ENCODE measurements around the gene SEMA7A. TPM values are rescaled to one million over a fixed set of nuclear protein-coding genes. Genes with fewer than 3 reads are reported as not detected.

Gene SEMA7A
- total and polyA plus RNA-seq, 9 of the 15 experiments (the other 6 are each of a cell fraction or from before 2014, with no cell fraction given) = 0.04 to 8.2 (median 5.4) TPM; not detected in 1

- H4K20me1 ChIP-seq (replicated peaks; ENCODE audit: control insufficient read depth, insufficient read depth, low read length) = peaks cover 4% of the 10 kb centered on the region; the same call in 1 of the 2 replicates
- 27% methylated on average over 2 of the region's 2 CpGs for WGBS (ENCODE audit: insufficient coverage, low coverage, missing lambda C conversion rate)
- peaks cover 44% of the 10 kb centered on the region for H3K79me2 ChIP-seq (ENCODE audit: control insufficient read depth, insufficient read depth, low read length)
- no peak overlapping the region for H3K9ac ChIP-seq (ENCODE audit: insufficient read depth in 1 of 2, low read depth in 2 of 2, low read length in 2 of 2)
- ChIA-PET CTCF (ENCODE audit: low intra/inter-chr PET ratio) (no interaction called here), POLR2A (interaction anchor here (1.1 kb wide), 1 partner anchor 13 kb away, joined by 4 read pairs; no protein-coding TSS in a partner anchor)
- no peaks in the 10 kb centered on the region for H3K9me1 ChIP-seq (ENCODE audit: control insufficient read depth, insufficient read depth, low read length)
- H3K4me2 ChIP-seq (ENCODE audit: insufficient read depth, low read length) = peak overlapping the region; percentile 47
- TF ChIP-seq SPI1 (IDR thresholded peaks at IDR 0.05; ENCODE audit: borderline replicate concordance, low read depth, low read length) (peak; percentile 60; the same call in 1 of the 2 replicates), ETS2 (tag; IDR thresholded peaks at IDR 0.05; ENCODE audit: borderline replicate concordance, poor library complexity, severe bottlenecking) (no peak)
- H2AFZ ChIP-seq (ENCODE audit: low read depth, low read length) = peak overlapping the region; percentile 14; the same call in 1 of the 2 replicates
- peaks cover 15 to 16% of the 10 kb centered on the region in 2 experiments; a peak in 4 of 5 replicates for H3K4me1 ChIP-seq (replicated peaks in 1 of 2; ENCODE audit: control insufficient read depth in 2 of 2, insufficient read depth in 2 of 2, low read length in 2 of 2)
- no peaks in the 10 kb centered on the region for H3K9me3 ChIP-seq (replicated peaks; ENCODE audit: control insufficient read depth, insufficient read depth, low read depth, low read length)
- in situ Hi-C loops (cut with MboI) (no loop called here), intact Hi-C loops (cut with micrococcal nuclease) (loop anchor here (2.0 to 5.0 kb wide), 3 partner anchors 19 to 148 kb away; partner anchors contain the start of gene ARID3B)
- H3K36me3 ChIP-seq (ENCODE audit: control insufficient read depth, insufficient read depth, low read length) = peaks cover 16% of the 10 kb centered on the region; the same call in 2 of the 3 replicates
- peak overlapping the region; percentile 21; the same call in 2 of the 3 replicates for H3K27ac ChIP-seq (ENCODE audit: extremely low read depth, low read depth, low read length)
- ATAC-seq (no peak), FAIRE-seq (peak; percentile 6), DNase-seq (ENCODE audit: extremely low read depth in 1 of 4, low spot score in 3 of 4) (no peak)
- no peak overlapping the region for H3K4me3 ChIP-seq
- H3K27me3 ChIP-seq (ENCODE audit: control insufficient read depth in 2 of 2, insufficient read depth in 2 of 2, low read length in 2 of 2) = no peaks in the 10 kb centered on the region
- BruUV-seq (replicated peaks) = no TSS peak
Observed at GRCh38 chr15:74464216-74464615, 30.5 kb upstream of the SEMA7A start.

- CTCF ChIA-PET (ENCODE audit: low intra/inter-chr PET ratio) = no interaction called here
- H3K27ac ChIP-seq (ENCODE audit: extremely low read depth, low read depth, low read length) = 0 out of 3 replicates have a peak overlapping the region, but pooled peaks have one; percentile 10
- DNase-seq (ENCODE audit: extremely low read depth in 1 of 4, low spot score in 3 of 4) (no peak), FAIRE-seq (no peak), ATAC-seq (no peak)
- in situ Hi-C loops (cut with MboI) = no loop called here
- peaks cover 14% of the 10 kb centered on the region; the same call in 2 of the 3 replicates for H3K36me3 ChIP-seq (ENCODE audit: control insufficient read depth, insufficient read depth, low read length)
- H3K9me3 ChIP-seq (replicated peaks; ENCODE audit: control insufficient read depth, insufficient read depth, low read depth, low read length) = no peaks in the 10 kb centered on the region
- TF ChIP-seq, protein P1, sequence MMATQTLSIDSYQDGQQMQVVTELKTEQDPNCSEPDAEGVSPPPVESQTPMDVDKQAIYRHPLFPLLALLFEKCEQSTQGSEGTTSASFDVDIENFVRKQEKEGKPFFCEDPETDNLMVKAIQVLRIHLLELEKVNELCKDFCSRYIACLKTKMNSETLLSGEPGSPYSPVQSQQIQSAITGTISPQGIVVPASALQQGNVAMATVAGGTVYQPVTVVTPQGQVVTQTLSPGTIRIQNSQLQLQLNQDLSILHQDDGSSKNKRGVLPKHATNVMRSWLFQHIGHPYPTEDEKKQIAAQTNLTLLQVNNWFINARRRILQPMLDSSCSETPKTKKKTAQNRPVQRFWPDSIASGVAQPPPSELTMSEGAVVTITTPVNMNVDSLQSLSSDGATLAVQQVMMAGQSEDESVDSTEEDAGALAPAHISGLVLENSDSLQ (IDR thresholded peaks at IDR 0.05) = peak; percentile 38; the same call in 1 of the 2 replicates
- TF ChIP-seq DMBX1 (CRISPR knock-in tag; IDR thresholded peaks at IDR 0.05; ENCODE audit: borderline replicate concordance) (no peak), ZNF24 (IDR thresholded peaks at IDR 0.05) (peak; percentile 56; the same call in 1 of the 2 replicates), MEIS2 (IDR thresholded peaks at IDR 0.05; ENCODE audit: partially characterized antibody) (peak; percentile 41)
- peak overlapping the region; percentile 100 for H3K4me2 ChIP-seq (ENCODE audit: insufficient read depth, low read length)
- POLR2A ChIA-PET = no interaction called here
- no peaks in the 10 kb centered on the region for H3K27me3 ChIP-seq (ENCODE audit: control insufficient read depth in 2 of 2, insufficient read depth in 2 of 2, low read length in 2 of 2)
- H3K9ac ChIP-seq (ENCODE audit: insufficient read depth in 1 of 2, low read depth in 2 of 2, low read length in 2 of 2) = peak overlapping the region in 1 of 2 experiments; percentile 91; a peak in 1 of 4 replicates
- BruUV-seq (replicated peaks) = no TSS peak
- no peaks in the 10 kb centered on the region for H3K9me1 ChIP-seq (ENCODE audit: control insufficient read depth, insufficient read depth, low read length)
- H3K4me3 ChIP-seq = peak overlapping the region; percentile 73
- H4K20me1 ChIP-seq (replicated peaks; ENCODE audit: control insufficient read depth, insufficient read depth, low read length) = peaks cover 4% of the 10 kb centered on the region; the same call in 1 of the 2 replicates
- H3K4me1 ChIP-seq (replicated peaks in 1 of 2; ENCODE audit: control insufficient read depth in 2 of 2, insufficient read depth in 2 of 2, low read length in 2 of 2) = peaks cover 16% of the 10 kb centered on the region in 2 experiments; a peak in 4 of 5 replicates
- peaks cover 44% of the 10 kb centered on the region for H3K79me2 ChIP-seq (ENCODE audit: control insufficient read depth, insufficient read depth, low read length)
- no peak overlapping the region for H2AFZ ChIP-seq (ENCODE audit: low read depth, low read length)
- intact Hi-C loops (cut with micrococcal nuclease) = loop anchor here (2.0 to 5.0 kb wide), 3 partner anchors 19 to 149 kb away; partner anchors contain the start of gene ARID3B
Observed at GRCh38 chr15:74463634-74464033, 29.9 kb upstream of the SEMA7A start.

Data from K562 (cell line).